Upper lobe of right lung (tissue), 1 donor: ENCODE measurements around the gene P2RY11. TPM values are rescaled to one million over a fixed set of nuclear protein-coding genes. Genes with fewer than 3 reads are reported as not detected.

Source experiments
- ATAC-seq: fragments of 200-7000 bp; cut with Tn5 transposase; one replicate; pipeline ENCODE4 v1.9.1; 2020; ENCODE audit warnings: mild to moderate bottlenecking, moderate library complexity
- DNase-seq: peaks from one replicate; pipeline ENCODE4 v3.0.0-alpha.2; 2020
- H3K27ac ChIP-seq: fragments of 200-600 bp; one replicate; pipeline ENCODE4 v1.8.0; 2022
- H3K27me3 ChIP-seq: fragments of 200-600 bp; one replicate; pipeline ENCODE4 v1.8.0; 2022; ENCODE audit warnings: mild to moderate bottlenecking
- H3K36me3 ChIP-seq: fragments of 200-600 bp; one replicate; pipeline ENCODE4 v1.8.0; 2022
- H3K4me1 ChIP-seq: fragments of 200-600 bp; one replicate; pipeline ENCODE4 v1.8.0; 2022
- H3K4me3 ChIP-seq: fragments of 200-600 bp; one replicate; pipeline ENCODE4 v1.8.0; 2022; ENCODE audit warnings: mild to moderate bottlenecking
- H3K9me3 ChIP-seq: fragments of 200-600 bp; one replicate; pipeline ENCODE4 v1.8.0; 2022
- intact Hi-C: fragments of 100-400 bp; cut with DNase I; formaldehyde crosslinking; loops from one replicate; pipeline ENCODE4 v1.11.0; 2022
- total RNA-seq: library from RNA; stranded (reverse); fragmentation: NEBNext Ultra II Directional; extraction: Animal tissue kit (Norgen Biotek cat#: 25700); gene quantifications from one replicate; pipeline ENCODE4 v1.2.1, GENCODE V29; 2021
- TF ChIP-seq, protein P1 (sequence below): fragments of 200-600 bp; IDR thresholded peaks from one replicate; pipeline ENCODE4 v1.8.0; 2022; ENCODE audit warnings: antibody characterized with exemption
- donor health status: DM: no; HTN: yes; CAD: no; lungs with severe emphysema.

The P2RY11 gene
- total RNA-seq, 1 donor from 2014 or later, result 13.5 TPM

DNA sequence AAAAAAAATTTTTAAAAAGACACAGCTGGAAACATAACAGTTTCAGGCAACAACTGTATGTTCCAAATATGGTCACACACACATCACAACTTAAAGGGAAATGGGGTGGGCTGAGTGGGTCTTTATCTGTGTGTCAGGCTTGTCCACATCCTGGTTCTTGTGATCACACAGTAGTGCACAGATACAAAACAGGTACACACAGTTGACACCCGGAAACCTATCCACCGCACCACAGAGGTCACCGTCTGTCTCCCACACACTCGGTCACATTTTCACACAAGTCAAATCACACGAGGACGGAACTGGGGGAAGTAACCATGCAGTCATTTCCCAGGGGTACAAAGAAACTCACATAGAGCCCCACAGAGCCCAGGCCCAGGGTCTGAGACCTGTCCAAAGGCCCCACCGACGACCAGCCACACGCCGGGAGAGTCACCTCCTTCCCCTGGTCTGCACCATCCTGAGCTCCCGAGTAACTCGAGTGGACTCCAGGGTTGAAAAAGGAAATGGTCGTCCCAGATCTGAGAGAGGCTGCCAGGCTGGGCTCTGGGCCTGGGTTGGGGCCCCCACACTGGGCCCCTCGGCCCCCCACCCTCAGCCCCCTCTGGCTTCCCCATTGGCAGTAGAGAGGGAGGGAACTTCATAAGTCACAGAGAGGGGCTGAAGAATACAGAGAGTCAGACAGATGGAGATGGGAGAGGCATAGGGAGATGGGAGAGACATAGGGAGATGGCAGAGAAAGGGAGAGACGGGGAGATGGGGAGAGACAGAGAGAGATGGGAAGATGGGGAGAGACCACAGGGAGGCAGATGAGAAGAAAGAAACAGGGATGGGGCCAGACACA, 6.6 kb upstream of the P2RY11 start:
- Histone ChIP-seq H3K27me3 (no peaks in the 10 kb centered on the region), H3K4me3 (no peak overlapping the region), H3K36me3 (peaks cover 27% of the 10 kb centered on the region), H3K9me3 (no peaks in the 10 kb centered on the region), H3K27ac (peak overlapping the region; percentile 36), H3K4me1 (peaks cover 12% of the 10 kb centered on the region)
- ATAC-seq (peak; percentile 12), DNase-seq (no peak)
- intact Hi-C loops, result loop anchor here (10.0 kb wide), 1 partner anchor 180 kb away; no protein-coding TSS in a partner anchor
- TF ChIP-seq, protein P1, sequence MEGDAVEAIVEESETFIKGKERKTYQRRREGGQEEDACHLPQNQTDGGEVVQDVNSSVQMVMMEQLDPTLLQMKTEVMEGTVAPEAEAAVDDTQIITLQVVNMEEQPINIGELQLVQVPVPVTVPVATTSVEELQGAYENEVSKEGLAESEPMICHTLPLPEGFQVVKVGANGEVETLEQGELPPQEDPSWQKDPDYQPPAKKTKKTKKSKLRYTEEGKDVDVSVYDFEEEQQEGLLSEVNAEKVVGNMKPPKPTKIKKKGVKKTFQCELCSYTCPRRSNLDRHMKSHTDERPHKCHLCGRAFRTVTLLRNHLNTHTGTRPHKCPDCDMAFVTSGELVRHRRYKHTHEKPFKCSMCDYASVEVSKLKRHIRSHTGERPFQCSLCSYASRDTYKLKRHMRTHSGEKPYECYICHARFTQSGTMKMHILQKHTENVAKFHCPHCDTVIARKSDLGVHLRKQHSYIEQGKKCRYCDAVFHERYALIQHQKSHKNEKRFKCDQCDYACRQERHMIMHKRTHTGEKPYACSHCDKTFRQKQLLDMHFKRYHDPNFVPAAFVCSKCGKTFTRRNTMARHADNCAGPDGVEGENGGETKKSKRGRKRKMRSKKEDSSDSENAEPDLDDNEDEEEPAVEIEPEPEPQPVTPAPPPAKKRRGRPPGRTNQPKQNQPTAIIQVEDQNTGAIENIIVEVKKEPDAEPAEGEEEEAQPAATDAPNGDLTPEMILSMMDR, result no peak

DNA sequence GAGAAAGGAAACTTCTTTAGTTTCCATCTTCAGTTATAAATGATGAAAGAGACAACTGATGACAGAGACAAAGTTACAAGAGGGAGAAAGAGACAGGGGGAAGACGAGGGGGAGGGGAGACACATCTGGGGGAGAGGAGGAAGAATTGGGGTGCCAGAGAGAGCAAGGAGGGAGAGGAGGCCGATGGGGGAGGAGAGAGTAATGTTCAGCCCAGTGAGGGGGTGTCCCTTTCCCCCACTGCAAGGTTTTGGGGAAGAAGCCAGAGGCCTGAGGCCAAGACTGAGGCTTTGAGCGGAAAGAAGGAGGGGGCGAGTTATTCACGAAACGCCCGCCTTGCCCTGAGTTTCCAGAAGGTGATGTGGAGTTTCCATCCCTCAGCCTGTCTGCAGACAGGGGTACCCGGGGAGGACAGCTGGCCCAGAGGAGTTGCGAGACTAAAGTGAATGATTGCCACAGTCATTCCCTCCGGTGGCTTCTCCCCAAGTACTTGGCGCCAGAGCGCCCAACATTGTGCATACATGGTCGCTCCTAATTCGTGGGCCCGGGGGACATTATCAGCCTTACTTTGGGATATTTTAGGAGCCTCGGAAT, 5.9 kb upstream of the P2RY11 start:
- Histone ChIP-seq H3K9me3 (no peaks in the 10 kb centered on the region), H3K27me3 (no peaks in the 10 kb centered on the region), H3K4me1 (peaks cover 12% of the 10 kb centered on the region), H3K36me3 (peaks cover 34% of the 10 kb centered on the region), H3K4me3 (peak overlapping the region; percentile 94), H3K27ac (peak overlapping the region; percentile 87)
- intact Hi-C loops, result loop anchor here (10.0 kb wide), 1 partner anchor 181 kb away; no protein-coding TSS in a partner anchor
- TF ChIP-seq, protein P1, result no peak
- ATAC-seq, result no peak
- DNase-seq, result no peak

DNA sequence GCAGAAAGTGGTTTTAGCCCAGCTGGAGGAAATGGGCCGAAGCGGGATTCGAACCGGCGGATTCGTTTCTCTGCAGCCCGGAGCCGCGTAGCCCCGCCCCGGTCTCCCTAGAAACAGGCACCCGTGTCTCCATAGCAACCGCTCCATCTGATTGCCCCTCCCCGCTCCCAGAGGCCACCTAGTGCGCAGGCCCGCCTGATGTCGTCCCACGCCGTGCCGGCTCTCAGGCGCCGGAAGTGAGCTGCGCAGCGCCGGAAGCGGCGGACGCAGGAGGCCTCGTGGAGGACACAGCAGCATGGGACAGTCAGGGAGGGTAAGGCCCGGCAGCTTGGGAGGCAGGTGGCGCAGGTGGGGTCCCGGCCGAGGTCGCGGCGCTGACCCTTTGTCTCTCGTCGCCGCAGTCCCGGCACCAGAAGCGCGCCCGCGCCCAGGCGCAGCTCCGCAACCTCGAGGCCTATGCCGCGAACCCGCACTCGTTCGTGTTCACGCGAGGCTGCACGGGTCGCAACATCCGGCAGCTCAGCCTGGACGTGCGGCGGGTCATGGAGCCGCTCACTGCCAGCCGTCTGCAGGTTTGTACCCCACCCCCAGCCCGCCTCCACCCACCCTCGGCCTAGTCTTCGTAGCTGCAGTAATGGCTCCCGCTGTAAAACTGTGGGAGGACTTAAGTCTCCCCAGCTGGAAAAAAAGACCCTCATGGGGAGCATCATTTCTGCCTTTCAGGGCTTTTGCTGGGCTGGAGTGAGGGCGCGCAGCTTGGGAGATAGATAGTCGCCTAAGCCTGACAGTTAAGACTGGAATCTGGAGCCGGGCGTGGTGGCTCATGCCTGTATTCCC, 5.2 kb upstream of the P2RY11 start, which contains the start of gene PPAN:
Gene PPAN (plus strand): TSS at position 263 of the 837 bp plus-strand sequence. CDS start 33 bp downstream, at position 296.
- intact Hi-C loops, result loop anchor here (10.0 kb wide), 1 partner anchor 182 kb away; no protein-coding TSS in a partner anchor
- H3K36me3 ChIP-seq, result peaks cover 41% of the 10 kb centered on the region
- peak; percentile 97 for ATAC-seq

DNA sequence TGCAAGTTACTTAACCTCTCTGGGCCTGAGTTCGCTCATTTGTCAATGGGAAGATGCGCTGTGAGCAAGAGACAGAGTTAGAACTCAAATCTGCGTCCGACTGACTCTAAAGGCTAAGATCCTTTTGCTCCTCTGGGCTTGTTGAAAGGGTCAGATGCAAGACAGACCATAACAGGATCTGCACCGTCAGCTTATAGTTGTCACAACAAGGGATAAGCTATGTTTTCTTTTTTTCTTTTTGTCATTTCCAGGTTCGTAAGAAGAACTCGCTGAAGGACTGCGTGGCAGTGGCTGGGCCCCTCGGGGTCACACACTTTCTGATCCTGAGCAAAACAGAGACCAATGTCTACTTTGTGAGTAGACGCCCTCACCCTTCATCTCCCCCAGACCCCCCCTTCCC, 4.2 kb upstream of the P2RY11 start:
- Histone ChIP-seq H3K4me3 (peak overlapping the region; percentile 94), H3K27ac (no peak overlapping the region), H3K36me3 (peaks cover 42% of the 10 kb centered on the region), H3K9me3 (no peaks in the 10 kb centered on the region), H3K27me3 (no peaks in the 10 kb centered on the region), H3K4me1 (peaks cover 25% of the 10 kb centered on the region)
- TF ChIP-seq, protein P1, result no peak
- no peak for DNase-seq
- intact Hi-C loops, result loop anchor here (10.0 kb wide), 1 partner anchor 182 kb away; no protein-coding TSS in a partner anchor
- ATAC-seq, result no peak

More for the DNA sequence above, 5.2 kb upstream of the P2RY11 start, which contains the start of gene PPAN:
- Histone ChIP-seq H3K27ac (peak within 1 kb of the TSS; percentile 87), H3K4me1 (peaks cover 18% of the 10 kb centered on the region), H3K27me3 (no peaks in the 10 kb centered on the region), H3K4me3 (peak within 1 kb of the TSS; percentile 94), H3K9me3 (no peaks in the 10 kb centered on the region)
- TF ChIP-seq, protein P1, result no peak
- DNase-seq, result peak; percentile 98

DNA sequence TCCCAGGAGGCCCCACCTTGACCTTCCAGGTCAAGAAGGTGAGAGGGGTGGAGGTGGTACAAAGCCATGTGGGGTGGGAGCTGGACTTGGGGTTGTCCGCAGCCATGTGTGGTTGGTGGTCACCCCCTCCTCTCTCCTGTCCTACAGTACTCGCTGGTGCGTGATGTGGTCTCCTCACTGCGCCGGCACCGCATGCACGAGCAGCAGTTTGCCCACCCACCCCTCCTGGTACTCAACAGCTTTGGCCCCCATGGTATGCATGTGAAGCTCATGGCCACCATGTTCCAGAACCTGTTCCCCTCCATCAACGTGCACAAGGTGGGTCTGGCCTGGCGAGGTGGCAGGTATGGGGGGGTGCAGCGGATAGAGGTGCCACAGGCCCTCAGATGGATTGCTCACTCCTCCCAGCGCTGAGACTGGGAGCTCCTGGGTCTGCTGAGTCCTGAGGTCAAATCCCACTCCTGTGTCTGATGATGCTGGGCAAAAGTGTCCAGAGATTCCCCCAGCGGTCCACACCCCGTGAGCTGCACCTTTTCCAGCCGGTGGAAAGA, 3.6 kb upstream of the P2RY11 start:
- Histone ChIP-seq H3K27me3 (no peaks in the 10 kb centered on the region), H3K27ac (no peak overlapping the region), H3K4me3 (no peak overlapping the region), H3K4me1 (peaks cover 32% of the 10 kb centered on the region), H3K9me3 (no peaks in the 10 kb centered on the region), H3K36me3 (peaks cover 42% of the 10 kb centered on the region)
- TF ChIP-seq, protein P1, result no peak
- DNase-seq, result no peak
- intact Hi-C loops, result loop anchor here (10.0 kb wide), 1 partner anchor 183 kb away; no protein-coding TSS in a partner anchor
- no peak for ATAC-seq
